HUES64 (cell line): ENCODE measurements around the gene DPM3.
"Not testable (repeated sequence)": the region's sequence is repeated elsewhere in the genome, so short reads cannot be mapped to it uniquely, and the experiment has no call there.

Experiments
- H3K27ac ChIP-seq: 2 replicates; pipeline ENCODE4 v1.7.0; 2013; ENCODE audit warnings: low read depth, low read length, inconsistent platforms
- H3K27me3 ChIP-seq: 2 replicates; pipeline ENCODE4 v1.6.1; 2013; ENCODE audit warnings: mild to moderate bottlenecking, low read length; ENCODE audit not compliant: insufficient read depth
- H3K36me3 ChIP-seq: 2 replicates; pipeline ENCODE4 v1.6.1; 2013; ENCODE audit warnings: mild to moderate bottlenecking, low read length; ENCODE audit not compliant: insufficient read depth
- H3K4me1 ChIP-seq: 2 replicates; pipeline ENCODE4 v1.6.1; 2013; ENCODE audit warnings: mild to moderate bottlenecking, low read length, moderate library complexity; ENCODE audit not compliant: insufficient read depth
- H3K4me3 ChIP-seq: 2 replicates; pipeline ENCODE4 v1.5.1; 2013; ENCODE audit warnings: mild to moderate bottlenecking, low read length, moderate library complexity
- H3K9ac ChIP-seq: 2 replicates; pipeline ENCODE4 v1.6.1; 2013; ENCODE audit warnings: mild to moderate bottlenecking, low read depth, low read length
- H3K9me3 ChIP-seq: 2 replicates; pipeline ENCODE4 v1.6.1; 2013; ENCODE audit warnings: low read depth, low read length; ENCODE audit not compliant: insufficient read depth
- WGBS: fragments of 150-250, 120-280 bp; methylation state at CpG from one replicate; pipeline ENCODE4 v1.1.7; 2013; ENCODE audit warnings: missing lambda C conversion rate; 5-methylcytosine and 5-hydroxymethylcytosine counted together

DPM3 gene

DNA sequence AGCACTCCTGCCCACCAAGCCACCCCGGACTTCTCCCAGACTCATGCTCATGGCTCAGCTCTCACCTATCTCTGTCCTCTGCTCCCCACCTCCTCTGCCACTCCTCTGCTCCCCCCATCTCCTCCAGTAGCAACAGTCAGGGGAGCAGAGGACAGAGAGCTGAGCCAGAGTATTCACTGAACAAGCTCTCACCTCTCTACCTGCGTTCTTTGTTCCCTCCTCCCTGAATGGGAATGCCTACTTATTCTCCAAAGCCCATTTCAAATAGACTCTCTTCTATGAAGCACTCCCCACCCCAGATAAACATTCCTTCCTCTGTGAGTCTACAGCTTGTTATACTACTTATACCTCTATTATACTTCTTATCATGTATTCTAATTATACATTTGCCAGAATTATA, 19.1 kb downstream of the DPM3 start:
- 87% methylated on average over 2 of the region's 2 CpGs for WGBS
- H3K27me3 ChIP-seq: peaks cover 35% of the 10 kb centered on the region
- no peak overlapping the region for H3K4me3 ChIP-seq
- no peak overlapping the region for H3K27ac ChIP-seq
- H3K9ac ChIP-seq: no peak overlapping the region
- no peaks in the 10 kb centered on the region for H3K36me3 ChIP-seq
- peaks cover 17% of the 10 kb centered on the region for H3K4me1 ChIP-seq
- H3K9me3 ChIP-seq: no peaks in the 10 kb centered on the region

DNA sequence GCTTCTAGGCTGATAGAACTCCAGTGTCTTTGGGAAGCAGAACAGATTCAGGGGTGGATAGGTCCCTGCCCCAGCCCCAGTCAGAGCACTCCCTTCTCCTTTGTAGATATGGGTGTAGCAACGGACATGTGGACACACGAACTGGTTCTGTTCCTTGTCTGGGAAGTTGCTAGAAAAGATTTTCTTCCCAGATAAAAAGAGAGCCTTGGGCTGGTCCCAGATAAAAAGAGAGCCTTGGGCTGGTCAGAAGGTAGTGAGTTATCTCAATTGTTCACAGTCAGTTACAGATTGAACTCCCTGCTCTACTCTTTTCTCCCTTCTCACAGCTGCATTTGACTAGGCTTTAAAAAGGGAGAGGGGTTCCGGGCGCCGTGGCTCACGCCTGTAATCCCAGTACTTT, 20.1 kb downstream of the DPM3 start:
- Histone ChIP-seq H3K27ac (no peak overlapping the region), H3K9me3 (no peaks in the 10 kb centered on the region), H3K4me3 (no peak overlapping the region), H3K4me1 (peaks cover 10% of the 10 kb centered on the region), H3K27me3 (peaks cover 25% of the 10 kb centered on the region), H3K9ac (no peak overlapping the region), H3K36me3 (no peaks in the 10 kb centered on the region)
- 84% methylated on average over 6 of the region's 6 CpGs for WGBS

DNA sequence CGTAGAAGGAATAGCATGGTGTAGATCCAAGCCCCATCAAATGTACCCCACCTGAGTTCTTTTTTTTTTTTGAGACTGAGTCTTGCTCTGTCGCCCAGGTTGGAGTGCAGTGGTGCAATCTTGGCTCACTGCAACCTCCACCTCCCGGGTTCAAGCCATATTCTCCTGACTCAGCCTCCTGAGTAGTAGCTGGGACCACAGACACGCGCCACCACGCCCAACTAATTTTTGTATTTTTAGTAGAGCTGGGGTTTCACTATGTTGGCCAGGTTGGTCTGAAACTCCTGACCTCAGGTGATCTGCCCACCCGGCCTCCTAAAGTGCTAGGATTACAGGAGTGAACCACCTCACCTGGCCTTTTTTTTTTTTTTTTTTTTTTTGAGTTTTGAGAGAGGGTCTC, 22.2 kb downstream of the DPM3 start:
- H3K27ac ChIP-seq, H3K9me3 ChIP-seq, H3K27me3 ChIP-seq, H3K9ac ChIP-seq, H3K4me1 ChIP-seq, H3K36me3 ChIP-seq, H3K4me3 ChIP-seq: not testable (repeated sequence)
- 91% methylated on average over 7 of the region's 7 CpGs for WGBS

DNA sequence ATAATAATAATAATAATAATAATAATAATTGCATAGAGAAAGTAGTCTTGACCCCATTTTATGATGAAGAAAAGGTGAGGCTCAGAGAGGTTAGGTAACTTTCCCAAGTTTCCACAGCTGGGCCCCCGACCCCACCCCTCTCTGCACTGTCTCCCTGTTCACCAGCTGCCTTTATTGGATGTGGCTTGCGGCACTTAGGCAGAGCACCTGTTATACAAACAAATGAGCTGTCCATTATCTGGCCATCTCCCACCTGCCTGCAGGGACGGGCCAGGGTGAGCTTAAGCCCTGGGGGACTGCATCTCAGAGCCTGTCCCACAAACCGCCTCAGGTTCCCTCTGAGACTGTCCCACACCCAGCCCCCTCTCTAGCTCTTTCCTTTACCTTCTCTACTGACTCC, 22.7 kb downstream of the DPM3 start:
- Histone ChIP-seq H3K9me3 (no peaks in the 10 kb centered on the region), H3K27ac (no peak overlapping the region), H3K4me3 (no peak overlapping the region), H3K27me3 (peaks cover 8% of the 10 kb centered on the region; the same call in 1 of the 2 replicates), H3K36me3 (no peaks in the 10 kb centered on the region), H3K4me1 (no peaks in the 10 kb centered on the region), H3K9ac (no peak overlapping the region)
- 78% methylated on average over 4 of the region's 4 CpGs for WGBS

DNA sequence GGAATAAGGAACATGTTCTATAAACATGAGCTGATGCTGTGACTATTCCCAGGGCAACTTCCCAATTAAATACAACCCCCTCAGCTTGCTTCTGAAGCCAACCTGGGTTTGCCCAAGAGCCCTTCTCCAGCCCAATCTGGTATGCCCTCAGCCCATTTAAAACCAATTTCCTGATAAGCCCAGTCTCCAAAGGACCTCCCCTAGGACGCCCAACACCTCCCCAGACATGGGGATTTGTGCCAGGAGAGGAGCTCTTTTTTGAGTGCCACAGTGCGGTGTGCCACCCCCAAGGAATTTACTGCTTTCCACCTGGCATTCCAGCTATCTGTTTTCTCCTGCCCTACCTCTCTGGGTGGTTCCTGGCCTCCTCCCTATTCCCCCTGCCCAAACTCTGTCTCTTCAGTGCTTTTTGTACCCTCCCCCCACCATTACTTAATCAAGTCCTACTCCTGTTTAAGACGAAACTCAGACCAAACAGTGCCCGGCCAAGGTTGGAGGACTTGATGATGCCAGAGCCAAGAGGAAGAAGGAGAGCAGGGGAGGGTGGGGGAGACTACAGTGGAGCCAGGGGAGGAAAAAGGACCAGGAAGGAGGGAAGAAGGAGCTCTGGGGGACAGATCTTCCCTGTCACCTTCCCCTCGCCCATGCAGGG, 24.1 kb downstream of the DPM3 start:
- Histone ChIP-seq H3K9me3 (no peaks in the 10 kb centered on the region), H3K4me3 (no peak overlapping the region), H3K4me1 (no peaks in the 10 kb centered on the region), H3K27ac (no peak overlapping the region), H3K9ac (no peak overlapping the region), H3K36me3 (no peaks in the 10 kb centered on the region), H3K27me3 (peaks cover 5% of the 10 kb centered on the region; the same call in 1 of the 2 replicates)
- WGBS: 85% methylated on average over 5 of the region's 5 CpGs

DNA sequence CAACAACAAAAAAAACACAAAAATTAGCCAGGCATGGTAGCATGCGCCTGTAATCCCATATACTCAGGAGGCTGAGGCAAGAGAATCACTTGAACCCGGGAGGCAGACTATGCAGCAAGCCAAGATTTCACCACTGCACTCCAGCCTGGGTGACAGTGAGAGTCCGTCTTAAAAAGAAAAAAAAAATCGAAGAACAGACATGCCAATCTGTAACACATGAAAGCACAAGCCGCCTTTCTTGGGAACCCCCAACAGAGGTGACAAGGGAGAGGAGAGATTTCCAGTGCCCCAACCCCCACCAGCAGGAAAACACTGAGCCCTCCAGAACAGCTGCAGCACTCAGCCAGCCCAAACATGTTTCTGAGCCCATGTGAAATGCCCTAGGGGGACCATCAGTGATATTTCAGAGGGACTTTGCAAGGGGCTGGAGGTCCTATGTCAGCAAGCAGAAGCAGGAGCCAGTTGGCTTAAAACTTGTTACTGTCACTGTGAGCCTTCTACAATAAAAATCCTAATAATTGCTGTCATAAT, 26.8 kb downstream of the DPM3 start:
- H3K27ac ChIP-seq: no peak overlapping the region
- no peaks in the 10 kb centered on the region for H3K4me1 ChIP-seq
- H3K4me3 ChIP-seq: no peak overlapping the region
- 73% methylated on average over 5 of the region's 5 CpGs for WGBS
- no peaks in the 10 kb centered on the region for H3K36me3 ChIP-seq
- H3K9ac ChIP-seq: no peak overlapping the region
- H3K9me3 ChIP-seq: no peaks in the 10 kb centered on the region
- no peaks in the 10 kb centered on the region for H3K27me3 ChIP-seq

DNA sequence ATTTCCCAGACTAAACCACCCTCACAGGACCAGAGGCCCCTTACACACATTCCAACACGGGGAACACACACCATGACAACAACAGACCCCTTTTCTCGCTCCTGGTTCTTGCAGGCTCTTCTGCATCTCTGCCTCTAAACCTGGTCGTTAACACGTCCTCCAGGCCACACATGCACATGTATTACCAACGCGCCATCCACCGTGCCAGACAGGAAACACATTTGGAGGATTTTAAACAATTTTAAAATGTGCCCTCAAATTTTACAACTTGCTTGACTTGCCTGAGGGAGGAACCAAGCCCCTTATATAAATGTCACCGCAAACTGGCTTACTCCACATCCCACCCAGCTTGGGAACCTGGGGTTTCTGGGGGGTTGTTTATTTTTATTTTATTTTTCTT, 29.5 kb downstream of the DPM3 start:
- Histone ChIP-seq H3K4me3 (no peak overlapping the region), H3K36me3 (no peaks in the 10 kb centered on the region), H3K4me1 (no peaks in the 10 kb centered on the region), H3K27me3 (0 out of 2 replicates have a peak, but pooled peaks cover 2% of the 10 kb centered on the region), H3K27ac (no peak overlapping the region), H3K9ac (no peak overlapping the region), H3K9me3 (no peaks in the 10 kb centered on the region)
- 87% methylated on average over 7 of the region's 8 CpGs for WGBS

DNA sequence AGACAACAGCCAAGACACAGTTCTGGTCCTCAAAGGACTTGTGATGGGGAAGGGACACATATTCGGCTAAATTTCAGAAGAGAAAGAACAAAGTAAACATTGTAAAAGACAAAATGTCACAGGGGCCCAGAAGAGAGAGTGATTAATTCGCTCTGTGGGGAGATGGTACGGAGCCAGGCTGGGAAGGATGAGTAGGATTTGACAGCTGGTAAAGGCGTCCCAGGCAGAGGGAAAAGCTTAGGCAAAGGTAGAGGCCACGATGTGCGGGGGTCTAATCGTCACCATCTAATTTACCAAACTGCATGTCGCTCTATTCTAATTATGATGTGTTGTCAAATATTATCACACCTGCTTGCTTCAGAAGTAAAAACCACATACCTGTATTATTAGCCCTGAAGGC, 29.9 kb downstream of the DPM3 start:
- no peak overlapping the region for H3K27ac ChIP-seq
- 0 out of 2 replicates have a peak, but pooled peaks cover 2% of the 10 kb centered on the region for H3K27me3 ChIP-seq
- 92% methylated on average over 4 of the region's 8 CpGs for WGBS
- no peaks in the 10 kb centered on the region for H3K4me1 ChIP-seq
- H3K4me3 ChIP-seq: no peak overlapping the region
- H3K36me3 ChIP-seq: no peaks in the 10 kb centered on the region
- no peak overlapping the region for H3K9ac ChIP-seq
- no peaks in the 10 kb centered on the region for H3K9me3 ChIP-seq

DNA sequence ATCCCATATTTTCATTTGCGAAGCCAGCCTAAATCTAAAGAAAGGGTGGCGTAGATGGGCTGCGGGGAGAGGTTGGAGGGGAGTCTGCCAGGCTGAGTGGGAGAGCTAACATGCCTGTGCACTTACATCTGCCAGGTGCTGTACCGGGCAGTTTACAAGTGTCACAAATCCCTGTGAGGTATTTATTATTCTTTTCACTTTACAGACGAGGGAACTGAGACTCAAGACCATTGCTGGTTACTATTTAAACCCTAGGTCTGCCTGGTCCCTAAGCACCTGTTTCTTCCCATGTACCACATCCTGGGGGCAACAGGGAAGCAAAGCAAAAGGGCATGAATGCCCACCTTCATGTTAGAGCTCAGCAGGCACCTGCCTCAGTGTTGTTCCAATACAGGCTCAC, 32.0 kb downstream of the DPM3 start:
- H3K9ac ChIP-seq: no peak overlapping the region
- H3K9me3 ChIP-seq: no peaks in the 10 kb centered on the region
- no peak overlapping the region for H3K4me3 ChIP-seq
- no peaks in the 10 kb centered on the region for H3K36me3 ChIP-seq
- H3K27ac ChIP-seq: no peak overlapping the region
- H3K4me1 ChIP-seq: no peaks in the 10 kb centered on the region
- 94% methylated on average over 5 of the region's 5 CpGs for WGBS
- H3K27me3 ChIP-seq: 0 out of 2 replicates have a peak, but pooled peaks cover 2% of the 10 kb centered on the region

DNA sequence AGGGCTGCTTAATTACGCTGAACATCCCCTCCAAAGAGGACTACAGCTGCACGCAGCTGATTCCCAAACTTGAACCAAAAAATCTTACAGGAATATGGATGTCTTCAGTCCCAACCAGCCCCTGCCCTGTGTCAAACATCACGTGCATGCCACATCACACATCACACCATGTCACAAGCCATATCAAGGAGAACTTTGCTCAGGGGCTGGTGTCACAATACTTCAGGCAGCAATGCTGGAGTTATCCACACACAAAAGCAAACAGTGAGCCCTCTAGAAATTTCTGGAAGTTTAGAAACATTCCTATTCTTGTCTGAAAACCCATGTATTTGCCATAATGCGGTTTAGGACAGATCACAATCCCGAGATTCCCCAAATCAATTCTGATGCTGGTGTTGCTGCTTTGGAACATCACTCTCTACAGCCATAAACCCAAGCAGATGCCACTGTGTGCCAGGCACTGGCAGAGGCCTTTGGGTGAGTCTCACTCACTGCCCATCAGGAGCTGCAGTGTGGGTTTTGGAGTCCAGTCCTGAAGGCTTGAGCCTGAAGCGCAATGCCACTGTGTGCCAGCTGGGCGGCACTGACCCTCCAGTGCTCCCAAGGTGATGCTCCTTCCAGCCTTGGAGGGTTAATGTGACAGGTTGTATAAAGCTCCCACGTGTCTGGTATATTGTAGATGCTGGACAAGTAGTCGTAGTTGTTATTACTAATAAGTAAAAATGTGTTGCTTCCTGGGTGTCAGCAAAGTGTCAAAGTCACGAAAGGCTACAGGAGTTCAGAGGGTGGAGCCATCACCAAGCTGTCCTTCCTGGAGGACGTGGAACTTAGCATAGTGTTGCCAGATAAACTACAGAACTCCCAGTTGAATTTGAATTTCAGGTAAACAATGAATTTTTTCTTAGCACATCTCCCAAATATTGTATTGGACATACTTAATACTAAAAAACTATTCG, 32.7 kb downstream of the DPM3 start:
- Histone ChIP-seq H3K9me3 (no peaks in the 10 kb centered on the region), H3K27ac (no peak overlapping the region), H3K4me3 (no peak overlapping the region), H3K4me1 (no peaks in the 10 kb centered on the region), H3K36me3 (no peaks in the 10 kb centered on the region), H3K9ac (no peak overlapping the region), H3K27me3 (0 out of 2 replicates have a peak, but pooled peaks cover 2% of the 10 kb centered on the region)
- WGBS: 81% methylated on average over 12 of the region's 12 CpGs

DNA sequence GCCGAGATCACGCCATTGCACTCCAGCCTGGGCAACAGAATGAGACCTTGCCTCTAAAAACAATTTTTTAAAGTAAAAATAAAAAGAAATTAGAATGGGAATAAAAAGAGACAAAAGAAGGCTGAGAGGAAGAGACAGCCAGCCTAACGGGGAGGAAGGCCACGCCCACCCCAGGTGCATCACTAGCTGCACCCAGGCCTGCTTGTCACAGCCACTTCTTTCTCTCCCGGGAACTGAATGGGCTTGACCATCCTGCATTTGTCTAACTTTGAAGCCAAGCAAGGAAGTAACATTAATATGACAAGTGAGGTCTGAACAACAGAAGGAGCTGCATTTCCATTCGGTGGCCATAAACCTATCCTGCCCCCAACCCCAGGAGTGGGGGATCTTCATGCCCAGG, 33.5 kb downstream of the DPM3 start:
- Histone ChIP-seq H3K4me1 (no peaks in the 10 kb centered on the region), H3K9me3 (no peaks in the 10 kb centered on the region), H3K4me3 (no peak overlapping the region), H3K27ac (no peak overlapping the region), H3K27me3 (0 out of 2 replicates have a peak, but pooled peaks cover 2% of the 10 kb centered on the region), H3K9ac (no peak overlapping the region), H3K36me3 (no peaks in the 10 kb centered on the region)
- WGBS: 77% methylated on average over 6 of the region's 6 CpGs
